GM12878 (cell line): ENCODE results near the gene LEF1. TPM values are rescaled to one million over a fixed set of nuclear protein-coding genes. Genes with fewer than 3 reads are reported as not detected.
A peak's percentile ranks its signal among the peaks of the same experiment; 100 is the strongest.

ENCODE experiments used
- BHLHE40 ChIP-seq, 2 experiments: fragments of 450-650 bp in 1 of 2; IDR thresholded peaks; 2 replicates each; pipeline ENCODE4 v1.6.1; 2011 to 2017; ENCODE audit warnings: low read depth in 2 of 2, borderline replicate concordance in 1 of 2, improper control_type of control experiment in 1 of 2, low read length in 1 of 2, mild to moderate bottlenecking in 1 of 2
- CBFB ChIP-seq: IDR thresholded peaks from 2 replicates; pipeline ENCODE4 v1.6.1; 2016; ENCODE audit warnings: antibody characterized with exemption, low read depth
- CHD1 ChIP-seq: IDR thresholded peaks from 2 replicates; pipeline ENCODE4 v1.6.1; 2012; ENCODE audit warnings: low read depth, low read length, improper control_type of control experiment
- CHD2 ChIP-seq: IDR thresholded peaks from 2 replicates; pipeline ENCODE4 v1.6.1; 2011; ENCODE audit warnings: low read depth, low read length, improper control_type of control experiment, borderline replicate concordance
- CUX1 ChIP-seq: IDR thresholded peaks from 2 replicates; pipeline ENCODE4 v1.6.1; 2012; ENCODE audit warnings: improper control_type of control experiment, low read depth, low read length; ENCODE audit not compliant: insufficient replicate concordance
- ELK1 ChIP-seq: IDR thresholded peaks from 2 replicates; pipeline ENCODE4 v1.6.1; 2012; ENCODE audit warnings: low read depth, low read length, improper control_type of control experiment
- ESRRA ChIP-seq: IDR thresholded peaks from 2 replicates; pipeline ENCODE4 v1.6.1; 2012; ENCODE audit warnings: mild to moderate bottlenecking, low read length, improper control_type of control experiment
- HDAC2 ChIP-seq: fragments of 200-600 bp; sonication (generic); IDR thresholded peaks from 2 replicates; pipeline ENCODE4 v1.6.1; 2017
- HDAC6 ChIP-seq: fragments of 200-600 bp; sonication (generic); IDR thresholded peaks from one replicate; pipeline ENCODE4 v1.8.0; 2017; ENCODE audit warnings: antibody characterized with exemption; ENCODE audit not compliant: unreplicated experiment
- JUND ChIP-seq: IDR thresholded peaks from 2 replicates; pipeline ENCODE4 v1.6.1; 2012; ENCODE audit warnings: low read depth, mild to moderate bottlenecking, low read length, improper control_type of control experiment, moderate library complexity
- KAT2A ChIP-seq: conservative IDR thresholded peaks from 2 replicates; pipeline ENCODE4 v1.6.1; 2011; ENCODE audit warnings: low read depth, low read length; ENCODE audit not compliant: control insufficient read depth
- MYC ChIP-seq: IDR thresholded peaks from 2 replicates; pipeline ENCODE4 v1.6.1; 2011; ENCODE audit warnings: mild to moderate bottlenecking, low read length, moderate library complexity, inconsistent platforms; ENCODE audit not compliant: insufficient read depth, insufficient replicate concordance, insufficient read length, severe bottlenecking
- PBX3 ChIP-seq: IDR thresholded peaks from 2 replicates; pipeline ENCODE4 v1.6.1; 2011; ENCODE audit warnings: mild to moderate bottlenecking, low read depth, low read length, moderate library complexity; ENCODE audit not compliant: insufficient replicate concordance
- POLR2A ChIP-seq: IDR thresholded peaks from 2 replicates; pipeline ENCODE4 v1.6.1; 2011; ENCODE audit warnings: low read depth, mild to moderate bottlenecking, low read length
- SKIL ChIP-seq: fragments of 450-650 bp; IDR thresholded peaks from 2 replicates; pipeline ENCODE4 v1.6.1; 2017; ENCODE audit warnings: mild to moderate bottlenecking, low read depth, inconsistent platforms; ENCODE audit not compliant: poor library complexity, severe bottlenecking
- SMAD5 ChIP-seq: IDR thresholded peaks from 2 replicates; pipeline ENCODE4 v1.6.1; 2016; ENCODE audit warnings: antibody characterized with exemption, low read depth
- ZNF687 ChIP-seq: fragments of 450-650 bp; IDR thresholded peaks from 2 replicates; pipeline ENCODE4 v1.6.1; 2017; ENCODE audit warnings: mild to moderate bottlenecking, moderate library complexity
- polyA plus RNA-seq, 11 experiments: library from polyadenylated mRNA; depleted of rRNA in 4 of 11; unstranded in 6 of 11; stranded (reverse) in 5 of 11; fragments of >200 nt; fragmentation: Nextera tagmentation in 4 of 11; fragmentation: Illumina TruSeq in 1 of 11; extraction: Ambion mirVana in 4 of 11; extraction: Trizol in 1 of 11; gene quantifications; 1 replicate in 1 of 11; 2 replicates in 10 of 11; pipeline versions ENCODE4 v1.2.1 to v1.2.3, GENCODE V29; 2011 to 2016; ENCODE audit warnings: inconsistent platforms in 2 of 11, missing spikeins in 2 of 11, low read depth in 1 of 11
- total RNA-seq, 4 experiments: library from RNA; depleted of rRNA in 3 of 4; stranded (reverse); fragments of >200 nt in 3 of 4; fragmentation: Illumina TruSeq in 1 of 4; extraction: Trizol in 1 of 4; gene quantifications; 2 replicates each; pipeline versions ENCODE4 v1.2.1 to v1.2.3, GENCODE V29; 2013 to 2021

LEF1 gene
- total and polyA plus RNA-seq, 10 of the 15 experiments (the other 5 are each of a cell fraction or from before 2014, with no cell fraction given): 10.2 to 38.1 (median 19.5) TPM

- TF ChIP-seq SKIL: peak; percentile 89
- TF ChIP-seq HDAC2: no peak
- TF ChIP-seq ELK1: no peak
- TF ChIP-seq POLR2A: no peak
- no peak for TF ChIP-seq ESRRA
- peak; percentile 35 for TF ChIP-seq PBX3
- peak; percentile 81 for TF ChIP-seq CUX1
- TF ChIP-seq CHD1: no peak
- no peak for TF ChIP-seq ZNF687
- peak; percentile 95 for TF ChIP-seq JUND
- TF ChIP-seq SMAD5: no peak
- peak; percentile 50; the same call in 1 of the 2 replicates for TF ChIP-seq CHD2
- no peak for TF ChIP-seq CBFB
- TF ChIP-seq KAT2A: no peak
- no peak for TF ChIP-seq MYC
- TF ChIP-seq BHLHE40 (IDR thresholded peaks at IDR 0.05; ENCODE audit: borderline replicate concordance in 1 of 2, low read depth in 2 of 2, low read length in 1 of 2): peak; percentile 59 to 66; a peak in 2 of 4 replicates
- no peak for TF ChIP-seq HDAC6
These were observed 50.2 kb downstream of the LEF1 start (continued) for GRCh38 chr4:108118505-108118904.
